ENCODE data around the gene HOXD9. TPM values are rescaled to one million over a fixed set of nuclear protein-coding genes. Genes with fewer than 3 reads are reported as not detected.
A peak's percentile ranks its signal among the peaks of the same experiment; 100 is the strongest.

The HOXD9 gene
- total RNA-seq, 4 donors from 2014 or later, result 2.7 to 13.3 (median 7.5) TPM

- Histone ChIP-seq H3K27ac (peak within 1 kb of the TSS; percentile 51 to 79 (median 60)), H3K36me3 (no peaks in the 10 kb centered on the region), H3K27me3 (peaks cover 98% of the 10 kb centered on the region), H3K4me3 (peak within 1 kb of the TSS; percentile 8 to 52 (median 28)), H3K9me3 (no peaks in the 10 kb centered on the region), H3K4me1 (peaks cover 8 to 51% (median 26%) of the 10 kb centered on the region in 4 donors)
- DNase-seq, result peak; percentile 66
- in situ Hi-C loops (cut with MboI; ENCODE audit: low pct_ligation_motif_present in 1 of 4, low pct_unique_long_range_greater_than_20kb in 1 of 4, low sequenced_read_pairs in 3 of 4) (loop anchor here in 3 of 4 donors (25.0 kb wide), 2 partner anchors 705 to 1030 kb away; no protein-coding TSS in a partner anchor), intact Hi-C loops (cut with DNase I; ENCODE audit: low total_unique reads) (no loop called here)
- TF ChIP-seq POLR2A (IDR thresholded peaks at IDR 0.05) (peak; percentile 15), POLR2AphosphoS5 (IDR thresholded peaks at IDR 0.05) (peak; percentile 15 to 49 (median 44)), CTCF (IDR thresholded peaks at IDR 0.05) (no peak), EP300 (IDR thresholded peaks at IDR 0.05; ENCODE audit: low read depth) (no peak)
- WGBS, 2 donors (ENCODE audit: low coverage in 1 of 2), result 0 to 10% methylated on average over 3 to 64 of the region's 85 CpGs
These were observed 15.7 kb upstream of the HOXD9 start, which contains the start of gene HOXD11 for GRCh38 chr2:176106581-176107539. TSS of gene HOXD11 (plus strand) at chr2:176107280. CDS start at chr2:176107356, 76 bp downstream.

- Histone ChIP-seq H3K9me3 (no peaks in the 10 kb centered on the region), H3K36me3 (no peaks in the 10 kb centered on the region), H3K4me3 (peak overlapping the region; percentile 8 to 47 (median 26)), H3K27me3 (peaks cover 98% of the 10 kb centered on the region), H3K27ac (peak overlapping the region; percentile 26 to 73 (median 56)), H3K4me1 (peaks cover 8 to 51% (median 26%) of the 10 kb centered on the region in 4 donors)
- intact Hi-C loops (cut with DNase I; ENCODE audit: low total_unique reads), result no loop called here
- WGBS, 2 donors (ENCODE audit: low coverage in 1 of 2), result 8% methylated on average over 43 of the region's 59 CpGs; no CpG with 5 or more reads in 1 of the 2 donors
- in situ Hi-C loops (cut with MboI; ENCODE audit: low pct_ligation_motif_present in 1 of 4, low pct_unique_long_range_greater_than_20kb in 1 of 4, low sequenced_read_pairs in 3 of 4), result loop anchor here in 3 of 4 donors (25.0 kb wide), 2 partner anchors 705 to 1030 kb away; no protein-coding TSS in a partner anchor
- no peak for DNase-seq
- TF ChIP-seq POLR2AphosphoS5 (IDR thresholded peaks at IDR 0.05) (no peak), EP300 (IDR thresholded peaks at IDR 0.05; ENCODE audit: low read depth) (no peak), POLR2A (IDR thresholded peaks at IDR 0.05) (no peak), CTCF (IDR thresholded peaks at IDR 0.05) (no peak)
These were observed 14.8 kb upstream of the HOXD9 start for GRCh38 chr2:176107731-176108181.

GRCh38 chr2:176109192-176109901, 13.2 kb upstream of the HOXD9 start:
- peak overlapping the region; percentile 15 to 73 (median 46) for H3K27ac ChIP-seq
- in situ Hi-C loops (cut with MboI; ENCODE audit: low pct_ligation_motif_present in 1 of 4, low pct_unique_long_range_greater_than_20kb in 1 of 4, low sequenced_read_pairs in 3 of 4), result loop anchor here in 3 of 4 donors (25.0 kb wide), 2 partner anchors 703 to 1028 kb away; no protein-coding TSS in a partner anchor

More at GRCh38 chr2:176109192-176109901, 13.2 kb upstream of the HOXD9 start:
- TF ChIP-seq POLR2A (IDR thresholded peaks at IDR 0.05), result no peak
- TF ChIP-seq EP300 (IDR thresholded peaks at IDR 0.05; ENCODE audit: low read depth), result no peak
- TF ChIP-seq POLR2AphosphoS5 (IDR thresholded peaks at IDR 0.05), result no peak
- TF ChIP-seq CTCF (IDR thresholded peaks at IDR 0.05), result no peak
- Histone ChIP-seq H3K9me3 (no peaks in the 10 kb centered on the region), H3K4me3 (peak overlapping the region in 2 of 4 donors; percentile 22 to 47), H3K36me3 (no peaks in the 10 kb centered on the region), H3K4me1 (peaks cover 8 to 44% (median 22%) of the 10 kb centered on the region in 4 donors), H3K27me3 (peaks cover 98% of the 10 kb centered on the region)
- intact Hi-C loops (cut with DNase I; ENCODE audit: low total_unique reads), result no loop called here
- DNase-seq, result no peak
- 45 to 53% methylated on average over 10 to 26 of the region's 26 CpGs for whole genome bisulfite sequencing, 2 donors (ENCODE audit: low coverage in 1 of 2)

All from transverse colon (tissue), 4 donors.